K562 (cell line): ENCODE measurements around the gene TAS2R14. TPM values are rescaled to one million over a fixed set of nuclear protein-coding genes. Genes with fewer than 3 reads are reported as not detected.

ENCODE experiments used
- ATAC-seq: fragments of 200-7000 bp; cut with Tn5 transposase; 3 replicates; pipeline ENCODE4 v1.9.1; 2020; ENCODE audit warnings: moderate library complexity
- BruUV-seq: library from RNA; stranded (reverse); fragments of 400-500 nt; replicated peaks from 2 replicates; lab custom pipeline; 2021; lab: Mats Ljungman, UMichigan
- CTCF ChIA-PET: fragments of 300-600 bp; formaldehyde crosslinking; extraction: SDS; loops from one replicate; lab custom pipeline; 2021; ENCODE audit warnings: low intra/inter-chr PET ratio; lab: Yijun Ruan, JAX
- POLR2A ChIA-PET: fragments of 300-600, 350-650 bp; sonication (Branson Sonifier 250); formaldehyde crosslinking; extraction: SDS; loops from one replicate; lab custom pipeline; 2021; ENCODE audit warnings: antibody characterized with exemption, inconsistent platforms; lab: Yijun Ruan, JAX
- DNase-seq, 4 experiments: peaks; one replicate each; pipeline versions ENCODE4 v3.0.0 to v3.0.0-alpha.2; 2011 to 2018; ENCODE audit warnings: low spot score in 3 of 4, mixed read lengths in 3 of 4; ENCODE audit errors: extremely low read depth in 1 of 4
- FAIRE-seq: peaks from 2 replicates; lab custom pipeline; 2011; peaks lifted over from hg19 to GRCh38; lab: Jason Lieb, UNC
- H2AFZ ChIP-seq: 2 replicates; pipeline ENCODE4 v1.6.0; 2011; ENCODE audit warnings: low read depth, low read length, control low read depth, inconsistent platforms
- H3K27ac ChIP-seq: fragments of 200-600 bp; 3 replicates; pipeline ENCODE4 v1.8.0; 2011; ENCODE audit warnings: low read depth, mild to moderate bottlenecking, control low read depth, inconsistent platforms, low read length, moderate library complexity, mixed read lengths; ENCODE audit errors: extremely low read depth
- H3K27me3 ChIP-seq, 2 experiments: fragments of 300-600 bp in 1 of 2; 2 replicates in 1 of 2; 3 replicates in 1 of 2; pipeline versions ENCODE4 v1.6.0 to v1.8.0; 2011; ENCODE audit warnings: inconsistent platforms in 2 of 2, low read length in 2 of 2, mild to moderate bottlenecking in 1 of 2, mixed read lengths in 1 of 2, moderate library complexity in 1 of 2; ENCODE audit not compliant: control insufficient read depth in 2 of 2, insufficient read depth in 2 of 2
- H3K36me3 ChIP-seq: fragments of 300-600 bp; 3 replicates; pipeline ENCODE4 v1.8.0; 2011; ENCODE audit warnings: mild to moderate bottlenecking, low read length, inconsistent platforms; ENCODE audit not compliant: control insufficient read depth, insufficient read depth
- H3K4me1 ChIP-seq, 2 experiments: fragments of 200-600 bp in 1 of 2; replicated peaks in 1 of 2; 2 replicates in 1 of 2; 3 replicates in 1 of 2; pipeline versions ENCODE4 v1.5.1 to v1.8.0; 2011; ENCODE audit warnings: inconsistent platforms in 2 of 2, low read length in 2 of 2, mild to moderate bottlenecking in 1 of 2, mixed read lengths in 1 of 2, moderate library complexity in 1 of 2; ENCODE audit not compliant: control insufficient read depth in 2 of 2, insufficient read depth in 2 of 2
- H3K4me2 ChIP-seq: 2 replicates; pipeline ENCODE4 v1.6.1; 2011; ENCODE audit warnings: low read length, control low read depth, inconsistent platforms, mixed read lengths; ENCODE audit not compliant: insufficient read depth
- H3K4me3 ChIP-seq: fragments of 200-600 bp; sonication (generic), shearing (Covaris generic); 2 replicates; pipeline ENCODE4 v1.5.1; 2016; ENCODE audit warnings: control low read depth, inconsistent platforms
- H3K79me2 ChIP-seq: fragments of 200-600 bp; 3 replicates; pipeline ENCODE4 v1.8.0; 2011; ENCODE audit warnings: low read length, inconsistent platforms; ENCODE audit not compliant: control insufficient read depth, insufficient read depth
- H3K9ac ChIP-seq, 2 experiments: 2 replicates each; pipeline versions ENCODE4 v1.6.0 to v1.6.1; 2011; ENCODE audit warnings: low read depth in 2 of 2, low read length in 2 of 2, control low read depth in 1 of 2, inconsistent platforms in 1 of 2, mild to moderate bottlenecking in 1 of 2, mixed read lengths in 1 of 2; ENCODE audit not compliant: insufficient read depth in 1 of 2
- H3K9me1 ChIP-seq: one replicate; pipeline ENCODE4 v1.6.0; 2011; ENCODE audit warnings: inconsistent platforms, mild to moderate bottlenecking, low read length, moderate library complexity; ENCODE audit not compliant: control insufficient read depth, insufficient read depth
- H3K9me3 ChIP-seq: replicated peaks from 2 replicates; pipeline ENCODE4 v1.5.1; 2011; ENCODE audit warnings: low read depth, low read length, inconsistent platforms; ENCODE audit not compliant: control insufficient read depth, insufficient read depth
- H4K20me1 ChIP-seq: replicated peaks from 2 replicates; pipeline ENCODE4 v1.6.1; 2011; ENCODE audit warnings: low read length, inconsistent platforms, mixed read lengths; ENCODE audit not compliant: control insufficient read depth, insufficient read depth
- MEIS2 ChIP-seq: fragments of 450-650 bp; IDR thresholded peaks from 2 replicates; pipeline ENCODE4 v1.6.1; 2014; ENCODE audit warnings: mild to moderate bottlenecking; ENCODE audit not compliant: partially characterized antibody
- RAD21 ChIP-seq, 2 experiments: fragments of 250-450 bp in 1 of 2; fragments of 450-650 bp in 1 of 2; sonication (Bioruptor Pico) in 1 of 2; formaldehyde crosslinking in 1 of 2; IDR thresholded peaks in 1 of 2; conservative IDR thresholded peaks in 1 of 2; 2 replicates each; pipeline versions ENCODE4 v1.4.0 to v1.8.0; 2020 to 2022; ENCODE audit warnings: mild to moderate bottlenecking in 2 of 2, moderate library complexity in 1 of 2
- SRSF7 ChIP-seq: fragments of 200-400 bp; formaldehyde crosslinking; optimal IDR thresholded peaks from 2 replicates; pipeline ENCODE3; 2017; ENCODE audit warnings: mild to moderate bottlenecking, low read depth, low read length
- WGBS: fragments of 100-300 bp; shearing (Covaris generic); methylation state at CpG from one replicate; pipeline ENCODE4 v1.1.6; 2016; ENCODE audit warnings: low coverage, mixed read lengths; ENCODE audit not compliant: insufficient coverage; ENCODE audit errors: missing lambda C conversion rate; 5-methylcytosine and 5-hydroxymethylcytosine counted together
- in situ Hi-C: fragments of 300-500 bp; cut with MboI; formaldehyde crosslinking; loops from 4 replicates; pipeline ENCODE4 v1.15.0; 2018; ENCODE audit warnings: inconsistent platforms, mixed read lengths
- intact Hi-C: fragments of 100-400 bp; cut with micrococcal nuclease; formaldehyde crosslinking; loops from 2 replicates; pipeline ENCODE4 v1.14.2; 2022
- polyA plus RNA-seq, 8 experiments: library from polyadenylated mRNA; depleted of rRNA in 4 of 8; stranded (reverse) in 5 of 8; unstranded in 3 of 8; fragments of >200 nt; fragmentation: Nextera tagmentation in 2 of 8; fragmentation: Illumina TruSeq in 1 of 8; extraction: Ambion mirVana in 2 of 8; extraction: Trizol in 1 of 8; gene quantifications; 2 replicates each; pipeline versions ENCODE4 v1.2.1 to v1.2.3, GENCODE V29; 2011 to 2014; ENCODE audit warnings: inconsistent platforms in 1 of 8, missing spikeins in 1 of 8
- total RNA-seq, 7 experiments: library from RNA; depleted of rRNA in 6 of 7; stranded (reverse); fragments of >200 nt in 6 of 7; fragmentation: Illumina TruSeq in 2 of 7; extraction: Trizol in 2 of 7; gene quantifications; 2 replicates each; pipeline versions ENCODE4 v1.2.1 to v1.2.3, GENCODE V29; 2011 to 2021; ENCODE audit warnings: low replicate concordance in 1 of 7
- TF ChIP-seq, protein P1 (sequence below), 2 experiments: IDR thresholded peaks in 1 of 2; conservative IDR thresholded peaks in 1 of 2; 2 replicates each; pipeline ENCODE4 v1.6.1; 2016; ENCODE audit warnings: low read depth in 2 of 2, mild to moderate bottlenecking in 1 of 2, missing compliant biosample characterization in 1 of 2, missing genetic modification characterization in 1 of 2, moderate library complexity in 1 of 2

TAS2R14 gene
- total and polyA plus RNA-seq, 9 of the 15 experiments (the other 6 are each of a cell fraction or from before 2014, with no cell fraction given): 1.2 to 4.2 (median 2.4) TPM

DNA sequence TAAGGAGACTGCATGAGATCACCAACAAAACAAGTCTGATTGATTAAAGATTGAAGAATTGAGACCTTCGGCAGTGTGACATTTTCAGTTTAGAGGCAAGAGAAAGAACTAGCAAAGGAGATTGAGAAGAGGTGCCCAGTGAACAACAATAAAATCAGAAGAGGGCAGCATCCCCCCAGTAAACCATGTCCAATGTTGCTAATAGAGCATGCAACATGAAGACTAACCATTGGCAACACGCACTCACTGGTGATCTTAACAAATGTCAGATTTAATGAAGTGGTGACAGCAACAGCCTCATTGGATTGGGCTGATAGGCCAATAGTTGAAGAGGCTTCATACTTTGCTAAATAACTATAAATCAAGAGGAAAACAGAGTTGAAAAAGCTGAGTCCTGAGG, 20.7 kb upstream of the TAS2R14 start:
- ATAC-seq (no peak), FAIRE-seq (no peak), DNase-seq (no peak)
- no peak for TF ChIP-seq SRSF7
- peak in 1 of 2 experiments; percentile 21; a peak in 1 of 4 replicates for TF ChIP-seq RAD21 (CRISPR knock-in tag; conservative IDR thresholded peaks at IDR 0.05 in 1 of 2, IDR thresholded peaks at IDR 0.05 in 1 of 2)
- TF ChIP-seq MEIS2: peak; percentile 19
- TF ChIP-seq, protein P1, sequence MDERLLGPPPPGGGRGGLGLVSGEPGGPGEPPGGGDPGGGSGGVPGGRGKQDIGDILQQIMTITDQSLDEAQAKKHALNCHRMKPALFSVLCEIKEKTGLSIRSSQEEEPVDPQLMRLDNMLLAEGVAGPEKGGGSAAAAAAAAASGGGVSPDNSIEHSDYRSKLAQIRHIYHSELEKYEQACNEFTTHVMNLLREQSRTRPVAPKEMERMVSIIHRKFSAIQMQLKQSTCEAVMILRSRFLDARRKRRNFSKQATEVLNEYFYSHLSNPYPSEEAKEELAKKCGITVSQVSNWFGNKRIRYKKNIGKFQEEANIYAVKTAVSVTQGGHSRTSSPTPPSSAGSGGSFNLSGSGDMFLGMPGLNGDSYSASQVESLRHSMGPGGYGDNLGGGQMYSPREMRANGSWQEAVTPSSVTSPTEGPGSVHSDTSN (CRISPR knock-in tag; IDR thresholded peaks at IDR 0.05; ENCODE audit: low read depth): no peak
- TF ChIP-seq, protein P1 (tag; conservative IDR thresholded peaks at IDR 0.05; ENCODE audit: low read depth): 0 out of 2 replicates have a peak, but pooled peaks have one; percentile 34
- H3K36me3 ChIP-seq: no peaks in the 10 kb centered on the region
- H3K4me1 ChIP-seq: no peaks in the 10 kb centered on the region
- no peak overlapping the region for H3K9ac ChIP-seq
- H3K79me2 ChIP-seq: no peaks in the 10 kb centered on the region
- H3K4me2 ChIP-seq: no peak overlapping the region
- H3K27me3 ChIP-seq: no peaks in the 10 kb centered on the region
- no peak overlapping the region for H3K4me3 ChIP-seq
- no peaks in the 10 kb centered on the region for H4K20me1 ChIP-seq
- no peak overlapping the region for H2AFZ ChIP-seq
- H3K9me3 ChIP-seq: no peaks in the 10 kb centered on the region
- no peak overlapping the region for H3K27ac ChIP-seq
- WGBS: 73% methylated on average over 2 of the region's 2 CpGs
- H3K9me1 ChIP-seq: no peaks in the 10 kb centered on the region
- POLR2A ChIA-PET: no interaction called here
- no TSS peak for BruUV-seq
- CTCF ChIA-PET: no interaction called here
- intact Hi-C loops (no loop called here), in situ Hi-C loops (no loop called here)
